NOMO-1 treated with DMSO at 0.1 percent for 48 hours (cell line): ENCODE results near the gene WDHD1.
A peak's percentile ranks its signal among the peaks of the same experiment; 100 is the strongest.
"Not testable (repeated sequence)": the region's sequence is repeated elsewhere in the genome, so short reads cannot be mapped to it uniquely, and the experiment has no call there.

Experiments used
- DNase-seq: peaks from one replicate; lab custom pipeline; 2025; ENCODE audit not compliant: unreplicated experiment; lab: John Stamatoyannopoulos, UW

WDHD1 gene

GRCh38 chr14:54918427-54918826 is 108.5 kb downstream of the WDHD1 start:
- DNase-seq: no peak

GRCh38 chr14:54916101-54916500 is 110.8 kb downstream of the WDHD1 start:
- no peak for DNase-seq

GRCh38 chr14:54909817-54910558 is 116.9 kb downstream of the WDHD1 start:
- no peak for DNase-seq

- DNase-seq: not testable (repeated sequence)
These were observed 117.9 kb downstream of the WDHD1 start for GRCh38 chr14:54908973-54909372.

GRCh38 chr14:54908190-54908589 is 118.7 kb downstream of the WDHD1 start:
- peak; percentile 86 for DNase-seq

- DNase-seq: no peak
These were observed 120.8 kb downstream of the WDHD1 start for GRCh38 chr14:54906075-54906474.

- DNase-seq: peak; percentile 55
These were observed 124.1 kb downstream of the WDHD1 start, which contains the start of gene GCH1 for GRCh38 chr14:54902521-54903420. TSS of gene GCH1 (minus strand) at chr14:54902826. CDS start at chr14:54902663, 163 bp downstream.

- peak; percentile 62 for DNase-seq
These were observed 124.8 kb downstream of the WDHD1 start for GRCh38 chr14:54902143-54902520.

- DNase-seq: no peak
These were observed 125.3 kb downstream of the WDHD1 start for GRCh38 chr14:54901380-54902142.

- no peak for DNase-seq
These were observed 127.3 kb downstream of the WDHD1 start for GRCh38 chr14:54899573-54899972.

- not testable (repeated sequence) for DNase-seq
These were observed 128.9 kb downstream of the WDHD1 start for GRCh38 chr14:54897809-54898555.

- DNase-seq: no peak
These were observed 131.2 kb downstream of the WDHD1 start for GRCh38 chr14:54895683-54896082.

- no peak for DNase-seq
These were observed 131.9 kb downstream of the WDHD1 start for GRCh38 chr14:54894995-54895394.

GRCh38 chr14:54893151-54893760 is 133.6 kb downstream of the WDHD1 start:
- no peak for DNase-seq

- no peak for DNase-seq
These were observed 135.2 kb downstream of the WDHD1 start for GRCh38 chr14:54891471-54892245.

GRCh38 chr14:54890788-54891187 is 136.1 kb downstream of the WDHD1 start:
- peak; percentile 61 for DNase-seq

GRCh38 chr14:54889919-54890318 is 137.0 kb downstream of the WDHD1 start:
- no peak for DNase-seq
